Measurements from ENCODE around the gene ARHGAP27. TPM values are rescaled to one million over a fixed set of nuclear protein-coding genes. Genes with fewer than 3 reads are reported as not detected.

Gene ARHGAP27
- total and polyA plus RNA-seq, 9 of the 15 experiments (the other 6 are each of a cell fraction or from before 2014, with no cell fraction given): 0.04 to 4.6 (median 2.1) TPM

DNA sequence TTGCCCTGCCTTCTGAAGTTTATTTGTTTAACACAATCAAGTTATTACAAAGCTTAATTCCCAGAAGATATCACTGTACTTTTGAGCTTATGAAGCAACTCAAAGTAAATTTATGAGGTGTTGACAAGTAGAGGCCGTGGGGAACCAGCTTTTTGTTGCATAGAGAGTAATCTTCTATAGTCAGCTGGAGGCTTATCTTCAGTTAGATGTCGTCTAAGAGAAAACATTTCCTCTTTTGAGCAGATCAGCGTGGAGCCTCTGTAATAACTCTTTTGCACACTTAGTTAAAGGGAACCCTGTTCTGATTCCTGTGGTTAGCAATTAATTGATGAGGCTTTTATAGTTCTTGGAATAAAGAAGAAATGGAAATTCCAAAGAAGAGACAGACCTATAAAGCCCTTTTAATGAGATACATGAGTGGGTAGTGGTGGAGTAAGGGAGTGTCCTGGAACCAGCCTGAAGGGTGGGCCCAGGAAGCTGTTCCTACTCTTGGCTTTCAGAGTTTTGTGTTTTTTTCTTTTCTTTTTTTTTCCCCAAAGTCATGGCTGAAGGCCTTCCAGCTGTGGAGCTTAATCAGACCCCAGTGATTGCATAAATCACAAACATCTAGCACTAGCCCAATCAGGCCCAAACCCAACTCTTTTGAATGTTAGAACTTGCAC lies 87.0 kb downstream of the ARHGAP27 start (continued):
- TF ChIP-seq NFE2 (IDR thresholded peaks at IDR 0.05; ENCODE audit: low read depth) (peak; percentile 57; the same call in 1 of the 2 replicates), ZNF12 (CRISPR knock-in tag; IDR thresholded peaks at IDR 0.05) (no peak), ZNF311 (CRISPR knock-in tag; IDR thresholded peaks at IDR 0.05) (peak; percentile 73; the same call in 1 of the 2 replicates), FOXJ2 (tag; IDR thresholded peaks at IDR 0.05) (peak; percentile 90), RFX5 (IDR thresholded peaks at IDR 0.05; ENCODE audit: low read depth, low read length) (no peak), MECOM (CRISPR knock-in tag; IDR thresholded peaks at IDR 0.05) (peak; percentile 85), HSF4 (CRISPR knock-in tag; IDR thresholded peaks at IDR 0.05; ENCODE audit: borderline replicate concordance) (no peak), PCBP2 (IDR thresholded peaks at IDR 0.05; ENCODE audit: low read depth, low read length, poor library complexity, severe bottlenecking) (no peak), ZNF24 (IDR thresholded peaks at IDR 0.05) (no peak; the same call in 1 of the 2 replicates), CBFB (CRISPR knock-in tag; IDR thresholded peaks at IDR 0.05) (no peak)
- TF ChIP-seq, protein P1, sequence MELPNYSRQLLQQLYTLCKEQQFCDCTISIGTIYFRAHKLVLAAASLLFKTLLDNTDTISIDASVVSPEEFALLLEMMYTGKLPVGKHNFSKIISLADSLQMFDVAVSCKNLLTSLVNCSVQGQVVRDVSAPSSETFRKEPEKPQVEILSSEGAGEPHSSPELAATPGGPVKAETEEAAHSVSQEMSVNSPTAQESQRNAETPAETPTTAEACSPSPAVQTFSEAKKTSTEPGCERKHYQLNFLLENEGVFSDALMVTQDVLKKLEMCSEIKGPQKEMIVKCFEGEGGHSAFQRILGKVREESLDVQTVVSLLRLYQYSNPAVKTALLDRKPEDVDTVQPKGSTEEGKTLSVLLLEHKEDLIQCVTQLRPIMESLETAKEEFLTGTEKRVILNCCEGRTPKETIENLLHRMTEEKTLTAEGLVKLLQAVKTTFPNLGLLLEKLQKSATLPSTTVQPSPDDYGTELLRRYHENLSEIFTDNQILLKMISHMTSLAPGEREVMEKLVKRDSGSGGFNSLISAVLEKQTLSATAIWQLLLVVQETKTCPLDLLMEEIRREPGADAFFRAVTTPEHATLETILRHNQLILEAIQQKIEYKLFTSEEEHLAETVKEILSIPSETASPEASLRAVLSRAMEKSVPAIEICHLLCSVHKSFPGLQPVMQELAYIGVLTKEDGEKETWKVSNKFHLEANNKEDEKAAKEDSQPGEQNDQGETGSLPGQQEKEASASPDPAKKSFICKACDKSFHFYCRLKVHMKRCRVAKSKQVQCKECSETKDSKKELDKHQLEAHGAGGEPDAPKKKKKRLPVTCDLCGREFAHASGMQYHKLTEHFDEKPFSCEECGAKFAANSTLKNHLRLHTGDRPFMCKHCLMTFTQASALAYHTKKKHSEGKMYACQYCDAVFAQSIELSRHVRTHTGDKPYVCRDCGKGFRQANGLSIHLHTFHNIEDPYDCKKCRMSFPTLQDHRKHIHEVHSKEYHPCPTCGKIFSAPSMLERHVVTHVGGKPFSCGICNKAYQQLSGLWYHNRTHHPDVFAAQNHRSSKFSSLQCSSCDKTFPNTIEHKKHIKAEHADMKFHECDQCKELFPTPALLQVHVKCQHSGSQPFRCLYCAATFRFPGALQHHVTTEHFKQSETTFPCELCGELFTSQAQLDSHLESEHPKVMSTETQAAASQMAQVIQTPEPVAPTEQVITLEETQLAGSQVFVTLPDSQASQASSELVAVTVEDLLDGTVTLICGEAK (IDR thresholded peaks at IDR 0.05): no peak
- TF ChIP-seq, protein P1 (CRISPR knock-in tag; IDR thresholded peaks at IDR 0.05): no peak
- TF ChIP-seq, protein P2, sequence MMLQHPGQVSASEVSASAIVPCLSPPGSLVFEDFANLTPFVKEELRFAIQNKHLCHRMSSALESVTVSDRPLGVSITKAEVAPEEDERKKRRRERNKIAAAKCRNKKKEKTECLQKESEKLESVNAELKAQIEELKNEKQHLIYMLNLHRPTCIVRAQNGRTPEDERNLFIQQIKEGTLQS (IDR thresholded peaks at IDR 0.05): peak; percentile 87
- TF ChIP-seq, protein P2 (CRISPR knock-in tag; conservative IDR thresholded peaks at IDR 0.05): peak; percentile 74; the same call in 1 of the 2 replicates
- TF ChIP-seq, protein P3, sequence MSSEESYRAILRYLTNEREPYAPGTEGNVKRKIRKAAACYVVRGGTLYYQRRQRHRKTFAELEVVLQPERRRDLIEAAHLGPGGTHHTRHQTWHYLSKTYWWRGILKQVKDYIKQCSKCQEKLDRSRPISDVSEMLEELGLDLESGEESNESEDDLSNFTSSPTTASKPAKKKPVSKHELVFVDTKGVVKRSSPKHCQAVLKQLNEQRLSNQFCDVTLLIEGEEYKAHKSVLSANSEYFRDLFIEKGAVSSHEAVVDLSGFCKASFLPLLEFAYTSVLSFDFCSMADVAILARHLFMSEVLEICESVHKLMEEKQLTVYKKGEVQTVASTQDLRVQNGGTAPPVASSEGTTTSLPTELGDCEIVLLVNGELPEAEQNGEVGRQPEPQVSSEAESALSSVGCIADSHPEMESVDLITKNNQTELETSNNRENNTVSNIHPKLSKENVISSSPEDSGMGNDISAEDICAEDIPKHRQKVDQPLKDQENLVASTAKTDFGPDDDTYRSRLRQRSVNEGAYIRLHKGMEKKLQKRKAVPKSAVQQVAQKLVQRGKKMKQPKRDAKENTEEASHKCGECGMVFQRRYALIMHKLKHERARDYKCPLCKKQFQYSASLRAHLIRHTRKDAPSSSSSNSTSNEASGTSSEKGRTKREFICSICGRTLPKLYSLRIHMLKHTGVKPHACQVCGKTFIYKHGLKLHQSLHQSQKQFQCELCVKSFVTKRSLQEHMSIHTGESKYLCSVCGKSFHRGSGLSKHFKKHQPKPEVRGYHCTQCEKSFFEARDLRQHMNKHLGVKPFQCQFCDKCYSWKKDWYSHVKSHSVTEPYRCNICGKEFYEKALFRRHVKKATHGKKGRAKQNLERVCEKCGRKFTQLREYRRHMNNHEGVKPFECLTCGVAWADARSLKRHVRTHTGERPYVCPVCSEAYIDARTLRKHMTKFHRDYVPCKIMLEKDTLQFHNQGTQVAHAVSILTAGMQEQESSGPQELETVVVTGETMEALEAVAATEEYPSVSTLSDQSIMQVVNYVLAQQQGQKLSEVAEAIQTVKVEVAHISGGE (CRISPR knock-in tag; IDR thresholded peaks at IDR 0.05): peak in 1 of 3 experiments; percentile 80; a peak in 2 of 6 replicates
